Muscle of arm (tissue), 12 donors: ENCODE measurements around the gene VIPR1. TPM values are rescaled to one million over a fixed set of nuclear protein-coding genes. Genes with fewer than 3 reads are reported as not detected.

Experiments
- DNase-seq: peaks from one replicate; pipeline ENCODE4 v3.0.0-alpha.2; 2013
- polyA plus RNA-seq, 12 donors: library from polyadenylated mRNA; unstranded; fragments of 120-200 nt; gene quantifications; one replicate each; pipeline ENCODE4 v1.2.1, GENCODE V29; 2013; ENCODE audit not compliant: insufficient read length in 12 of 12

The VIPR1 gene
- polyA plus RNA-seq, 12 donors = 0.64 to 15.6 (median 1.3) TPM; not detected in 1

GRCh38 chr3:42510325-42510724 lies 7.9 kb downstream of the VIPR1 start:
- no peak for DNase-seq

GRCh38 chr3:42511201-42511600 lies 8.8 kb downstream of the VIPR1 start:
- no peak for DNase-seq

GRCh38 chr3:42511736-42512135 lies 9.3 kb downstream of the VIPR1 start:
- no peak for DNase-seq

GRCh38 chr3:42513121-42513520 lies 10.7 kb downstream of the VIPR1 start:
- no peak for DNase-seq

GRCh38 chr3:42513521-42513920 lies 11.1 kb downstream of the VIPR1 start:
- DNase-seq = no peak

GRCh38 chr3:42514876-42515275 lies 12.4 kb downstream of the VIPR1 start:
- no peak for DNase-seq

- DNase-seq = no peak
Observed at GRCh38 chr3:42515391-42515916, 13.0 kb downstream of the VIPR1 start.

- no peak for DNase-seq
Observed at GRCh38 chr3:42515976-42516375, 13.5 kb downstream of the VIPR1 start.

- DNase-seq = no peak
Observed at GRCh38 chr3:42516443-42516842, 14.0 kb downstream of the VIPR1 start.

GRCh38 chr3:42517117-42517516 lies 14.7 kb downstream of the VIPR1 start:
- no peak for DNase-seq

GRCh38 chr3:42518800-42519567 lies 16.5 kb downstream of the VIPR1 start:
- DNase-seq = no peak

- no peak for DNase-seq
Observed at GRCh38 chr3:42519568-42519962, 17.1 kb downstream of the VIPR1 start.

GRCh38 chr3:42520336-42520735 lies 17.9 kb downstream of the VIPR1 start:
- DNase-seq = no peak

GRCh38 chr3:42520906-42521305 lies 18.5 kb downstream of the VIPR1 start:
- DNase-seq = no peak

GRCh38 chr3:42524751-42525150 lies 22.3 kb downstream of the VIPR1 start:
- DNase-seq = no peak

GRCh38 chr3:42525212-42525611 lies 22.8 kb downstream of the VIPR1 start:
- no peak for DNase-seq

GRCh38 chr3:42525736-42526345 lies 23.4 kb downstream of the VIPR1 start:
- DNase-seq = no peak

- DNase-seq = no peak
Observed at GRCh38 chr3:42526616-42527367, 24.3 kb downstream of the VIPR1 start.

- DNase-seq = no peak
Observed at GRCh38 chr3:42527368-42527917, 25.0 kb downstream of the VIPR1 start.

- DNase-seq = no peak
Observed at GRCh38 chr3:42529468-42529867, 27.0 kb downstream of the VIPR1 start.

GRCh38 chr3:42530073-42530472 lies 27.6 kb downstream of the VIPR1 start:
- DNase-seq = no peak

GRCh38 chr3:42531470-42531869 lies 29.0 kb downstream of the VIPR1 start:
- DNase-seq = no peak
